CD4-positive, alpha-beta T cell treated with Interleukin-17A for 4 hours (primary cell): ENCODE data around the gene KLB.

Experiments
- DNase-seq: peaks from one replicate; pipeline ENCODE4 v3.0.0-alpha.2; 2020; ENCODE audit warnings: mixed read lengths

Gene KLB

GRCh38 chr4:39466747-39467146, 60.0 kb downstream of the KLB start:
- DNase-seq = no peak

DNA sequence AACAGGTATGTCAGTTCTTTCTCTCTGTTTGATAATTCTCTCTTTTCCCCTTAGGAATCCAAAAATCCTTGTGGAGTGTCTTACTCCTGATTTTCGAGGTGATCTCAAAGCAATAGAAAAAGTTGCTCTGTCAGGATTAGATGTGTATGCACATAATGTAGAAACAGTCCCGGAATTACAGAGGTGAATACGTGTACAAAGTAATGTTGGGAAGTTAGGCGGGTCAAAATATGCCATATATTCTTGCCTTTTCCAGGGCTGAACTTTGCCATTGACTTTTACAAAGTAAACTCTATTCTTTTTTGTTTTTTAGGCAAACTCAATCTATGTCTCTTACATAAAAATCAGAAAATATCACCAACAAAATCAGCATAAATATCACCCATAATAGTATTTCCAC, 60.7 kb downstream of the KLB start:
- DNase-seq = no peak

DNA sequence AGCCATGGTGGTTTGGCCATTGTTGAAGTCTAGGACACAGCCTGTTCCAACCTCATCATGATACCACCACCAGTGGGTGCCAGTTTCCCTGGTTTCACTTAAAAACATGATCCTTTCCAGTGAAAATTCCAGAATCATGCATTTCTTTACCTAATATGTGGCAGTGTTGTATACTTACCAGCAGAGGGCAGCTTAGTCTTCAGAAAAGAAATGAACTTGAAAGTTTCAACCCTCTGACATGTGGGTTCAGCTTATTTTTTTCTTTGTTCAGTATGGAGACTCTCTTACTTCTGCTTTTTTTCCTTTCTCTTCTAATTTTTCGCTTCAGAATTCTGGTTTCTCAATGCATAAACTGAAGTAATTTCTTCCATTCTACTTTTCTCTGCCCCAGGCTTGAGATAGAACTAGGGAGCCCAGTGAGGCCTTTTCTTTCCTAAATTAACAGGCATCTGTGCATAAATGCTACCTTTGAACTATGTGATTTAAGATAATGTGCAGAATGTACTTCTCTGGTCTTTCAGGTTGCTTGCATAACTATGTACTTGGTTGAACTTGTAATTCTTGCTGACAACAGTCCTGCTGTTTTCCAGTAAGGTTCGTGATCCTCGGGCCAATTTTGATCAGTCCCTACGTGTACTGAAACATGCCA, 62.8 kb downstream of the KLB start:
- no peak for DNase-seq

DNA sequence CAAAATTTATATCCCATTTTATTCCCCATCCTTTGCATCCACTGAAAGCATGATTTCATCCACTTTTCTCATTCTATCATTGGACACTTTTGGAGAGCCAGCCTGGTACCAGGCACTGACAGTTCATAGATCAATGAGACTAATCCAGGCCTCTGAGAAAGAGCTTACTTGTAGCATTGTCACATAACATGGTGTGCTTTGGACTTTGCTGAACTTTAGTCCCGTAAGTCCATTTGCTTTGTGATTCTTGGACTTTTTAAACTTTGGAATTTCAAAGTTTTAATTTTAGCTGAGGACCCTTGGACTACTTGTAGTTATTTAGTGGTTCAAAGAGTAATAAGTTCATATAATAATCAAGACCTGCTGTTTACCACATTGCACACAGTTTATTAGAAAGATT, 63.7 kb downstream of the KLB start:
- no peak for DNase-seq

- DNase-seq = no peak
Measured at GRCh38 chr4:39472396-39472795, 65.7 kb downstream of the KLB start.

DNA sequence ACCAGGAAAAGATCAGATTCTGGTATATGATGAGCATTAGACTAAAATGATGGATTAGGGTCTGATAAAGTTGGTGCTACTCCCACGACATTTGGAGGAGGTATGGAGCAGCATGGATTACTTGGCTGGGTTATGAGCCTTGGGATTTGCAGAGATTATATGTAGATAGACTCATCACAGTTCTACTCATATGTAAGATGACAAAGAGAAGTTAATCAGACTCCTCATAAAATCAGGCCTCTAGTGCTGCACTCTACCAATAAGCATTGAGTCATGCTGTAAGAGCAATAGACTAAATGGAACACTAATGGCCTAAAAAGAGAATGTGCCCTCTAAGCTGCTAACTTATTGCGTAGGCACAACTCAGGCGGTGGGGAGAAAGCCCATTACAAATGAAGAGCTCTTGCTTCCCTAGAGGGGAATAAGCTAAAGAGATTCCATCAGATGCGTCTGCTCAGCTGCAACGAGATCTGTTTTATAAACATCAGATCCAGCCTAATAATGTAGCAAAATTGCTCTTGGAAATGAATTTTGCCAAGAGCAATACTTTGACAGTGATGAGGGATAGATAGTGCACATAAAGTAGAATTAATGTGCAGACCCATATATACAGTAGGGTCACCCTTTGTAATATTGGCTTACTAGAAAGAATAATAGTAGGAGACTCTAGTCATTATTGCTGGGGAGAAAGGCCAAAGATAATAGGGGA, 69.6 kb downstream of the KLB start:
- no peak for DNase-seq

DNA sequence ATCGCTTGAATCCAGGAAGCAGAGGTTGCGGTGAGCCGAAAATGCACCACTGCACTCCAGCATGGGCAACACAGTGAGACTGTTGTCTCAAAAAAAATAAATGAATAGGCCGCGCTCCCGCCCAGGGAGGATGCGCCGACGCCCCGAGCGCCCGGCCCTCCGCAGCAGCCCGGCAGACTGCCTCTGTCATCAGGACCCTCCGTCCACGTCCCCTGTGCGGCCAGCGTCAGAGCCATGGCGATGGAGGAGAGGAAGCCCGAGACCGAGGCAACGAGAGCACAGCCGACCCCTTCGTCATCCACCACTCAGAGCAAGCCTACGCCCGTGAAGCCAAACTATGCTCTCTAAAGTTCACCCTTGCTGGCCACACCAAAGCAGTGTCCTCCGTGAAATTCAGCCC, 73.5 kb downstream of the KLB start:
- DNase-seq = no peak

DNA sequence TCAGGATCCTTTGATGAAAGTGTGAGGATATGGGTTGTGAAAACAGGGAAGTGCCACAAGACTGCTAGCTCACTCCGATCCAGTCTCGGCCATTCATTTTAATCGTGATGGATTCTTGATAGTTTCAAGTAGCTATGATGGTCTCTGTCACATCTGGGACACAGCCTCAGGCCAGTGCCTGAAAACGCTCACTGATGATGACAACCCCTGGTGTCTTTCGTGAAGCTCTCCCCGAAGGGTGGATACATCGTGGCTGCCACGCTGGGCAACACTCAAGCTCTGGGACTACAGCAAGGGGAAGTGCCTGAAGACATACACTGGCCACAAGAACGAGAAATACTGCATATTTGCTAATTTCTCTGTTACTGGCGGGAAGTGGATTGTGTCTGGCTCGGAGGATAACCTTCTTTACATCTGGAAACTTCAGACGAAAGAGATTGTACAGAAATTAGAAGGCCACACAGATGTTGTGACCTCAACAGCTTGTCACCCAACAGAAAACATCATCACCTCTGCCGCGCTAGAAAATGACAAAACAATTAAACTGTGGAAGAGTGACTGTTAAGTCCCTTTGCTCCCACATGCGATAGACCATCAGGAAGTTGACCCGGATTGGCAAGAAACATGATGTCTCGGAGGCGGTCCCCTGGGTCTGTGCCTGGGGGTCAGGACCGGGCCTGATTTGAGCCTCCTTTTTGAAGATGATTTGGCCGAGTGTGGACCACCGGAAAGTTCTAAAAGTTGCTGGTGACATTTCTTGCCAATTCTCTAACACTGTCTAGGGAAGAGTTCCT, 74.4 kb downstream of the KLB start:
- DNase-seq = no peak

DNA sequence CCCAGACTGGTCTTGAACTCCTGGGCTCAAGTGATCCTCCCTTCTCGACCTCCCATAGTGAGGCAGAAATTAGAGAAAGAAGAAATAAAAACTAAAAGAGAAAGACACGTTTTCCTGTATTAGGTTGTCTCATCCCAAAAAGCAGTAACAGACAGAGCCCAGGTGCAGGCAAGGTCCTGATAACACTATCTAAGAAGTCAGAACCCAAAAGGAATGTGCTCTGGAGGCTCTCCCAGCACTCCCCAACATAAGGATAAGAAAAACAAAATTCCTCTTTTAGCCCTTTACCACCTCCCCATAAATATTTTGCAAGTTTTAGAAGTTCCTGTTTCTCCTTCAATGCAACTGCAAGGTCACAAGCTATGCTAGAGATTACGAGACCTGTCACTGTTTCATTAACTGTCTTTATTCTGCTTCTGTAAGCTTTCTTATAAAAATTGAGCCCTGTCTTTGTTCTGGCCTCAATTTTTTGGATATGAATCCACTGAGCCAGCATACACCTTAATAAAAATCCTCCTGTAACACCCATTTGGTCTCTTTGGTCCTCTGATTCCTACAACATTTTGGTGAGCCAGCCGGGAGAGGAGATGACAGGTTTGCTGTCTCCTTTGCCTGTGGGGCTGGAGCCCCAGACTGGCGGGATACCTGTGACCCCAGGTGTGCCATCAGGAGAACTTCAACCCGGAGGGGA, 78.0 kb downstream of the KLB start:
- DNase-seq = no peak

GRCh38 chr4:39486221-39486804, 79.6 kb downstream of the KLB start:
- no peak for DNase-seq

- no peak for DNase-seq
Measured at GRCh38 chr4:39490322-39490721, 83.6 kb downstream of the KLB start.

DNA sequence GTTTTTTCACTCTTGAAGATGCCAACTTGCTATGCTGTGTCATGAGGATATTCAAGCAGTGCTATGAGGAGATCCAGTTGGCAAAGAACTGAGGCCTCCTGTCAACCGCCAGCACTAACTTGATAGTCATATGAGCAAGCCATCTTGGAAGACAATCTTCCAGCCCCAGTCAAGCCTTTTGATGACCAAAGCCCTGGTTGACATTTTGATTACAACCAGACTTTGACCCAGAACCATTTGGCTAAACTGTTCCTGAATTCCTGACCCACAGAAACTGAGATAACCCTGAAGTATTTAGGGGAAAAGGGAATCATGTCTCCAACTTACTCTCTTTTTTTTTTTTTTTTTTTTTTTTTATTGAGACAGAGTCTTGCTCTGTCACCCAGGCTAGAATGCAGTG, 87.6 kb downstream of the KLB start:
- no peak for DNase-seq

- DNase-seq = no peak
Measured at GRCh38 chr4:39495446-39496213, 88.9 kb downstream of the KLB start.

GRCh38 chr4:39497909-39498726, 91.4 kb downstream of the KLB start:
- no peak for DNase-seq

DNA sequence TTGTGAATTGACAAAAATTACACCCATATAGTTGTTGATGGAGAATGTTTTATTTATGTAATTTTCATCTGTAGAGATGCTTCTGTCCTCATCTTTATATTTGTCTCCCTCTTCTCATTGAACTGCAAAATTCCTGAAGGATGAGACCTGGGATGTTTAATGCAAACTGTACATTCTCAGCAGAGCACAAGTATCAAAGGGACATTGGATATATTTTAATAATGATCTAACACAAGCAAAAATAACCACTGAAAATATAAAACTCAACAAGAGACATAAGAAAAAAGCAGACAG, 91.9 kb downstream of the KLB start:
- no peak for DNase-seq
